Fibroblast of skin of right biceps (primary cell): ENCODE data around the gene ATP8B4.

Experiments used
- DNase-seq: peaks from one replicate; pipeline ENCODE4 v3.0.0-alpha.2; 2013

The ATP8B4 gene

DNA sequence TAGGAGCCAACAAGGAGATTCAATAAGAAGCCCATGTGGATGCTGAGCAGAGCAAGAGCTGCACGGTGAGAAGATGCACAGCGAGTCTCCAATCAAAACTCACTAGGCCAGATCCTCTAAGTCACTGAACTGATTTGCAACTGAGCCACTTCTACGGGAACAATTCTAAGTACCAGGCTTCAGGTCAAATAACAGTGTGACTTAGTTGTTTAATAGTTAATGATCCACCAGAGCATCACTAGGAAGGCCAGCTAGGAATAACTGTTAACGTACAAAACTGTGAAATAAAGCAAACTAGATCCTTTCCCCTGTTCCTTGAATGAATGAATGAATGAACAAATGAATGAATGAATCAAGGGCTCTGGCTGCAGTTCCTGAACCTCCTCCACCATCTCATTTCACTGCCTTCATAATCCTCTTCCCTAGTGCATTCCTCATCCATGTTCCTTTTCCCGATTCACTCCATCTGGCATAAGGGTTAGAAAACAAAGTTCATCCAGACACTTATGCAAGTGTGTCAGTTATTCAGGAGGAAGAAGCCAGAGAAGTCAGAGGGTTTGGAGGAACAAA is 59.7 kb downstream of the ATP8B4 start:
- DNase-seq = no peak

DNA sequence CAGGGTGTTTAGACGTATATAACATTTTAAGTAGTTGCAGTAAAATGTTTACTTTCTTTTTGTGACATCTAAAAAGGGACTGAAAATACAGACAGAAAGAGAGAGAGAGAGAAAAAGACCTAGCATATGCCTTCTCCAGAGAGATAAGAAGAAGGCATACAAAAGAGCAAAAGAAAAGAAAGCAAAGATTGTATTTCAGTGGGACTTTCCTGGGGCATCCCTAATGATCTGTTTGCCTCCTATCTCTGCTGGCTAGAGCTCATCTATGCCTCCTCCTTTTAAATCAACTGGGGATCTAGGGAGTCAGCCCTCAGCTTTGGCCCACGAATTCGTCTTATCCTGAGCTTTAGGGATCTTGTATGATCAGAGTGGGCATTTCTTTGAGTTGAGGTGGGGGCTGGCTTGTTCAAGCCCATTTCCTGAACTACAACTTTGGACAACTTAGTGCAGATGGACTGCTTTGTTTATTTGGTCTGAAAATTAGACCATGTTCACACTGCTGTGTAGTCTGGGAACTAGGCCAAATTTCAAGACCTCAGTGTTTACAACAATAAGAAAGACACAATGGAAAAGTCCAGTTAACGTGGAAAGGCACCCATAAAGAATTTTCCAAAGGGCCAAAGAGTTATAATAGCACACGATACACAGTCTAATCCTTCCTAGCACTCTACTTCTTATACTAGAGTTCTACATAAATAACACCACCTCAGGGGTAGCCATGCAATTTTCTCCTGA is 61.0 kb downstream of the ATP8B4 start:
- DNase-seq = no peak

DNA sequence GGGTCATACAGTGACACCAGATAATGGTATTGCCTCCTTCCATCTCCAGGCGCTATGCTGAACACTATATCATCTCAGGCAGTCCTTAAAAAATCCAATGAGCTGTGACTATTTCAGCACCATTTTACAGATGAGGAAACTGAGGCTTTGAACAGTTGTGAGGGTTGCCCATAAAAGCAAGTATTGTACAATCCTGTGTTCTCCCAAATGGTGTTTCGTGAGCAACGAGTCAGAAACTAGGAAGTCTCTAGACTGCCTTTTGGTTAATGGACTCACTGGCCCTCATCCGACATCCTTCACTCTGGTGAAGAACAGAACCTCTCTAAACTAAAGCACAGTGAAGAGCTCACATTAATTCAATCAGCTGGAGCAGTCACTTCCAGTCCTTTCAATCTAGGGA is 61.8 kb downstream of the ATP8B4 start:
- no peak for DNase-seq

DNA sequence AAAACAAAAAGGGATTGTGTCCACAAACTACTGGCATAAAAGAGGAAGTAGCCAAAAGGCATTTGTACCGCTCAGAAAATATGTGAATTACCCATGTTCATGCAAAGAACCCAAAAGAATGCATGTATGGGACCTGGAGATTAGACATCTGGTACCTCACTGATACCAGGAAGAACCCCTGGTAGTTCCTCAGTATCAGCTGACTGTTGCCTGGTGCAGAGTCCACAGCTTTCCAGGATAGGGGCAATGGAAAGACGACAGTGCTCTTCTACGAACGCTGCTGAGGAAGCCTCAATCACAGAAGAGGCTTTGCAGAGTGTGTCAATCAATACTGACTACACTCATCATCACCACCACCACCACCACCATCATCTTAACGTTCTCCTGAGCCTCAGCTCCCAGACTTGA is 63.3 kb downstream of the ATP8B4 start:
- DNase-seq = no peak

DNA sequence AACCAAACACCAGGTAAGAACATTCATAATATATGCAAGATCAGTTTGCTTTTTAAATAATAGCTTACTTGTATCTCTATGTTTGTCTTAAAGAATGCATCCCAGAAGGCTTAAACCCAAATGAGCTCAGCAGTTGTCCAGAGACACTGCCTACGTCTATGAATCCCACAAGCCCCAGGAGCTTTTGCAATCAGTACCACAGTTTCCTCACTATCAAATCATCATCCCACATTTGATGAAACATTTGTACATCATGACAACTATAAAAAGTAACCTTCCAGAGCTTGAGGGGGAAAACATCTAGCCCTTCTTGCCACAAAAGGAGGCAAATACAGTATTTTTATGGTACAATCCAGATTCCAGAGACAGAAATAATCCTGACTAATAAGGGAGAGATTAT is 63.7 kb downstream of the ATP8B4 start:
- peak; percentile 88 for DNase-seq

DNA sequence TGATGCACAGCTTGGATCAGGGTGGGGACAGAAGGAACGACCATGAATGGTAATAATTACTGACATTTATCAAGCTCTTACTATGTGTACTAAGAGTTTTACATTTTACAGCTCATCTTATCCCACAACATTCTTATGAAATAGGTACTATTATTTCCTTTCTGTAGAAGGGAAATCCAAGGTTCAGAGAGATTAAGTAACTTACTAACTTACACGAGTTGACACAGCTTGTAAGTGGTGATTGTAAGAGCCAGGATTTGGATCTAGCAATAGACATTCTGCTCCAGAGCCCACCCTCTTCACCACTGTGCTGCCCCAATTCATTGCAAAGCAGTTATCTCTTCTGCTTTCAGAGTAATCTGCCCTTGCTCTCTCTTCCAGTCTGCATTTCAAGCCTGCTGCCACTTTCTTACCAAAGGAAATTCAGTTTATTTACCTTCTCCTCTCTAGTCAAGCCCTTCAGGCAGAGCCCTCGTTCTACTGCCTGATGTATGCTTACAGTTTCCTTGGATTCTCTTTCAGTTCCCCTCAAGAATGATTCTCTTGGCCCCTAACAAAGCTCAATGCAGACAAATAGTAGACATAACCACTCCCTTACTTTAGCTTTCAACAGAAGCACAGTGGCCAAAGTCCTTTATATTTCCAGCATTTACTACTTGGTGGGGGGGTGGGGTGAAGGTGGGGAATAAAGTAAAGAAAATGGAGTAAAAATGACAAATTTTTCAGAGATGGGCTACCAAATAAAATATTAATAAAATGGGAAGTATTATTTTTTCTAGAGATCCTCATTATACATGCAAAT is 65.8 kb downstream of the ATP8B4 start:
- DNase-seq = no peak

DNA sequence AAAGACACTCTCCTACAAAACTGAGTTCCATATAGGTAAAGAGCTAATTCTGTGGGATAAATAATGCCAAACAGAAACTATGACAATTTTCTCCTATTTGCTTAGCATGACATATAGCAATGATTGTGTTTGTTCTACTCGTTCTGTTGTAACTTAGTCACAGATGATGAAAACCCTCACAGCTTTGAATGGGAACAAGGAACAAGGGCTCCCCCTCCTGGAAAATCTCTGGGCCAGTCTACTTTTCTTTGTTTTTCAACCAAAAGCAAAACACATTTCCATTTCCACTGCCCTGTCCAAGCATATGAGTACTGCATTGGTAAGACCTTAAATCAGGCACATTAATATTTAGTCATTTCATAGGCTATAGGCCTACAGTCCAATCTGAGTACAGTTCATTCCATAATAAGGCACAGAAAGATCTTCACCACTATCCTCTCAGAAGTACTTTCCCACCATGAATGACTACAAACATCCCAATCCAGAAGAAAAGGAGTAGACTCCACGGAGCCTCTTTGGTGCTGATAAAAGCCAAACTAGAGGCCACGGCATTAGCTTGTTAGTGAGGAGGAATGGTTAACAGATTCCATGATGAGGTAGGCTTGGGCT is 67.1 kb downstream of the ATP8B4 start:
- peak; percentile 85 for DNase-seq

DNA sequence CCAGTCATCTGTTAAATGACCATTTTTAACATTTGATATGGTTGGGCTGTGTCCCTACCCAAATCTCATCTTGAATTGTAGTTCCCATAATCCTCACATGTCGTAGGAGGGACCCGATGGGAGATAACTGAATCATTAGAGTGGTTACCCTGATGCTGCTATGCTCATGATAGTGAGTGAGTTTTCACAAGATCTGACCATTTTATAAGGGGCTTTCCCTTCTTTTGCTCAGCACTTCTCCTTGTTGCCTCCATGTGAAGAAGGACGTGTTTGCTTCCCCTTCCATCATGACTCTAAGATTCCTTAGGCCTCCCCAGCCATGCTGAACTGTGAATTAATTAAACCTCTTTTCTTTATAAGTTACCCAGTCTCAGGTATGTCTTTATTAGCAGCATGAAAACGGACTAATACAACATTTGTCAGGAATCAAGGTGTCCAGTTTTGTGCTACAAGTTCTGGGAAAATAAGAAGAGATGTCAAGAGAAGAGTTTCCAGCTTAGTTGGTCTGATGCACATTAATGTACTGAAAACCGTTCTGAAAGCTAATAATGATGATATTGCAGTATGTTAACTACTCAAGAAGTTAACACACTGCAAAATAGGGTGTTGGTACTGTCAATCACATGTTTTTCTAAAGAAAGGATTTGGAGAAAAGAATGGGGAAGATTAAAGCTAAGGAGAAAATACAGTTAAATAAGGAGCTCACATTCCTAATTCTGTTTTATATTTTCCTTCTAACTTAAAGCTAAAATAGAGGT is 67.9 kb downstream of the ATP8B4 start:
- no peak for DNase-seq

DNA sequence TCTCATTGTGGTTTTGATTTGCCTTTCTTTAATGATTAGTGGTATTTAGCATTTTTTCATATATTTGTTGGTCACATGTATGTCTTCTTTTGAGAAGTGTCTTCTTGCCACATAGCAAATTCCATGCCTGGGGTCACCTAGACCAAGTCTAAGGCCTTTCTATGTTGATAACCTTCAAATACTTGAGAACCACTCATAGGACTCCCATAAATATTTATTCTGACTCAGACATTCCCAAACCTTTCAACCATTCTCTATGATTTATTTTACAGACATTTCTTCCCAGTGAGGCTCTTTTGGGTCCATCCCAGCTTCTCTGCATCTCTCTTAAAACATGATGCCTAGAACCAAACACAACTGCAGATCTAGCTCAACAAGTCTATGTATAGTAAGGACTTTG is 69.2 kb downstream of the ATP8B4 start:
- peak; percentile 78 for DNase-seq

DNA sequence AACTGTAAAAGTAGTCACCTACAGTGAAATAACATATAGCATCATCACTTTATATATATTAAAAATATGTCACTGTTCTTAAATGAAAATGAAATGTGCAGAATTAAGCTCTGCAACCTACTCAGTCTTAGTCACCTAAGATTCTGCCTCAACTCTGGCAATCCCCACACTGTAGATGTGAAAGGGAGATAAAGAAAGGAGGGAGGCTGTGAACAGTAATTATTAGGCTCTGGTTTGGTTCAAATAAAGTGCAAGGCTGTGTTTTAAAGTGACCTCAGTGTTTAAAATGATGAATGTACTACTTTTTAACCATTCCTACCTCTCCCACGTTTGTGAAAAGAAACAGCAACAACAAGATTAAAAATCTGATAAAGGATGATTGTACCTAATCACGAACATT is 72.2 kb downstream of the ATP8B4 start:
- peak; percentile 43 for DNase-seq

DNA sequence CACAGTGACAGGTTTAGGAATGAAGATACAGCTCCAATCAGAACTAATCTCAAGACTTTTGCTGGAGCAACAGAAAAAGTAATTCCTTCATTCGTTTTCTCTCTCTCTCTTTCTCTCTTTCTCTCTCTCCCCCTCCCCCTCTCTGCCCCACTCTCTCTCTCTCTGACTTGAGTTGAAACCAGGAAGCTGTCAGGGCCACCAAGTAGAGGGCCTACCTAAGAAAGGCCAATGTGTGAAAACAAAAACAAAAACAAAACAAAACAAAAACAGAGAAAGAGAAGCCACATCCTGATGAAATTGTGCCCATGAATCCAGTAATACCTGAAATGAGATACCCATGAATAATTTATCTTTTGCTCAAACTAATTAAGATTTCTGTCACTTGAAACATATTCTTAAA is 72.9 kb downstream of the ATP8B4 start:
- DNase-seq = no peak

DNA sequence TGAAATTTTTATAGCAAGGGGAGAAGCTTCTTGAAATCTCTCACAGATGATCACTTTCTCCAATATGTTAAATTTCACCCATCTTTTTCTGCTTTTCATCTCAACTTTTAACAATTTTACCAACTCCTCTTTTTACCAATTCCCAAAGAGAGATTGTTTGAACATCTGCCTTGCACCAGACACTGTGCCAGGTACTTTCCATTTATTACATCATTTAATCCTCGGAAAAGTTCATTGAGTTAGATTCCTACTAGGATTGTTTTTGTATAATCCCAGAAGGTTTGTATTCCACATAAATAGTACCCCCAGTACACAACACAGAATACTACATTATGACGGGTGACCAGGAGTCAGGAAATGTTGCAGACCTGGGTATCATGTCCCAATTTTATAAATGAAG is 74.1 kb downstream of the ATP8B4 start:
- no peak for DNase-seq

DNA sequence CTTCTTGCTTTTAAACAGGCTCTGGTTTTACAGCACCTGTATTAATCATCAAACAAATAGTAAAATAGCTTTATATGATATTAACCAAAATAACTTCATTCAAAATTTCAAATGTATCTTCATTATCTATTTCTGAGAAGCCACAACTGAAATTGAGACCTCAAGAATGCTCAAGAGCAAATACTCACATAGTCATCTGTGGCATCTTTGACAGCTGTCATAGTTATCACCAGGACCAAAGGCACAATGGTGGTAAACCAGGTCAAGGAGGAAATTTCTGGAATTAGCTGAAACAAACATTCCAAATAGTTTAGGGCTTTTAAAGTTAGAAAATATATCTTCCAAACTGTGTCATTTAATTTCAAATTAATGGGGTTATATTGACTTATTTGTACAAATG is 74.6 kb downstream of the ATP8B4 start:
- no peak for DNase-seq

DNA sequence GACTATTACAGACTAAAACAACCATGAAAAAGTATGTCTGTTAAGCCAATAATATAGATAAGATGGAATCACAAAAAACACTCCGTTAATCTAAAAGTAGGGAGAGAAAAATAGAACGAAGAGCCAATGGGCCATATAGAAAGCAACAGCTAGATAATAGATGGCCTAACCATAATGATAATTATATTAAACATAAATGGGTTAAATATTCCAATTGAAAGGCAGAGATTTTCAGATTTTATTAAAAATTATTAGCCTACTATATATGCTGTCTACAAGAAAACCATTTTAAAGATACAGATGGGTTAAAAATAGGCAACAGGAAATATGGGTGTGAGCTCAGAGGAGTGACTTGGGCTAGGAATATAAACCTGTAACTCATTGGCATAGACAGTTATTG is 76.3 kb downstream of the ATP8B4 start:
- no peak for DNase-seq

DNA sequence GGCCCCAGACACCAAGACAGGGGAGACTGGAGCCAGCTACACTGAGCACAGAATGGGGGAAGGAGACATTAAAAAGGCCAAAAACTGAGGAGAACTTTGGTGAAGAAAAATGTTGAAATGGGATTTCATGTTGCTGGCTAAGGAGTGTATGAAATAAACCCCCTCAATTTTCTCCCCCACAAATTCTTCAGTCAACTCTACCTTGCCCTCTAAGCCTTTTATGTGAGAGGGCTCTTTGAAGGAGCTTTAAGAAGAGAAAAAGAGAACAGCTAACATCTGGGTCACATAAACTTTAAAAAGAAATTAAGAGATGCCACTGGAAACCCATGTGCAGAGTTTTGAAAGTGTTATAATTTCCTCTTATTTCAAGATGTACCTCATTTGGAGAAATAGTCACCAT is 88.6 kb downstream of the ATP8B4 start:
- DNase-seq = no peak

DNA sequence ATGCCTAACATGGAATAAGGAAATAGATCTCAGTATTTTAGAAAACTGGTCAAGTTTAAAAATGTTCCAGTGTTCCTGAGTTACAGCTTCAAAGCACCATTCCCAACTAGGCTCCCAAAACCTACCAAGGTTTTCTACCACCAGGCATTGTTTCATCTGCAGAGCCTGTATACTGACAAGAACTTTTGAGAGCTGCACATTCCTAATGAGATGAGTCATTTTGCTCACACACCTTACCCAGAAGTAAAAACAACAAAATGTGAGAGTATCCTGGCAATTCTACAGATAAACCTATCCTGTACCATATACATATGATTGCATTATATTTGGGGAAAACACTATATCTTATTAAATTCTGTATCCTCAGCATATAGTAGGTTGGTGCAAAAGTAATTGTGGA is 90.7 kb downstream of the ATP8B4 start:
- peak; percentile 7 for DNase-seq

DNA sequence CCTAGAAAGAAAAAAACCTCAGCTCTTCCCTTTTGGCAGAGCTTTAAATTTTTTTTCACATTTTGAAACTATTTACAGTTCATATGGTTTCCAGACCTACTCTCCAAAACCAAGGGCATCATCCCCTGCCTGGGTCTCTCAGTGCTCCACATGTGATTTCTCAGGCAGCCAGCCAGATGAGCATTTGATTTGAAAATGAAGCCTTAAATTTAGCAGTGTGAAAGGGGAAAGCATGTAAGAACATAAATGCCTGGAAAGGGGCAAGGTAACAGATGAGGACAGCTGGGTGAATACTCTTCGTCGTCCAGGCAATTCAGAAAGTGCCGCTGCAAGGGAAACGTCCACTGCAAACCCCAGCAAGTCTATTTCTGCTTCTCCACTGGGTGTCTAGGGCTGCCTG is 94.8 kb downstream of the ATP8B4 start:
- DNase-seq = peak; percentile 19

DNA sequence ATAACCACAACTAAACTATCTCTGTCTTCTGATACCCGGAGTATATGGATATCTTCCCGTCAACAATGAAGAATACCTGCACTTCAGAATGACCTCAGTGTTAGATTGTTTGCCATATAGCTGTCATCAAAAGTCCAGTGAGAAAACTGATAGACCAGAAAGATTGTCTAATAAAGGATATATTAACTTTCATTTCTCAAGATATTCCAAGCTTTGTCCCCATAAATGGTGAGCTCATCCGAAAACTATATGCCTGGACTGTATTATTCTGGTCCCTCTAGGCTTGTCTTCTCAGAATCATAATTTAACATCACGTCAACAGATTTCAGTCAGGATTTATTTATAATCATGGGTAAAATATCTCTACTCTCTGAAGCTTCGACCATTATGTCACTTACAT is 100.5 kb downstream of the ATP8B4 start:
- DNase-seq = peak; percentile 48

DNA sequence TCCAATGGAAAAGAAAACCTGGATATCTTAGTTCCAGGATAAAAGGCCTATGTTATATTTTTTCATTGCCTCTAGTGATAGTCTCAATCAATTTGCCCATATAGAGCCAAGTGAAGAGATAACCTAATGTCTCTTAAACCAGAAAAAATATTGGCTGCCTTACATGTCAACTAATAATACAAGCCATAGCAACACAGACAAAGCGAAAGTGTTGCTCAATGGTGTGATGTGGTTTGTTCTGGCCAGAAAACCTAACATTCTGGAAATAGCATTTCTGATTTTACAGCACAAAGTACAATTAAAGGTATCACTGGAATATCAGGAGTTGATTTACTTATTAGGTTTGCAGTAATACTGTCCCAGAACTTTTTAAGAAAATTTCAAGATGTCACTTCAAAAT is 101.5 kb downstream of the ATP8B4 start:
- peak; percentile 4 for DNase-seq

DNA sequence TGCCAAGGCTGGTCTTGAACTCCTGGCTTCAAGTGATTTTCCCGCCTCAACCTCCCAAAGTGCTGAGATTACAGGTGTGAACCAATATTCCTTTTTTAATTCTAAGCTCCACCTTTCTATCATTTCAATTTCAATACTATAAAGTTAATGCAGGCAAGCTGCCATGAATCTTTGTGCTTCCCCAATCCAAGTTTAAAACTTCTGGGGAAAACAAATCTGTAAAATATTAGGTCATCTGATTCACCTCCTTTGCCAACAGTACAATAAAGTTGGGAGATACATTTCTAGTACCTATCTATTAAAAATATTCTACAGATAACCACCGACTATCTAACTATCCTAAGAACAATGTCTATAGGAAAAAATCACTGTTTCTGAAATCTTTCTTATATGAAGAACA is 102.1 kb downstream of the ATP8B4 start:
- no peak for DNase-seq

DNA sequence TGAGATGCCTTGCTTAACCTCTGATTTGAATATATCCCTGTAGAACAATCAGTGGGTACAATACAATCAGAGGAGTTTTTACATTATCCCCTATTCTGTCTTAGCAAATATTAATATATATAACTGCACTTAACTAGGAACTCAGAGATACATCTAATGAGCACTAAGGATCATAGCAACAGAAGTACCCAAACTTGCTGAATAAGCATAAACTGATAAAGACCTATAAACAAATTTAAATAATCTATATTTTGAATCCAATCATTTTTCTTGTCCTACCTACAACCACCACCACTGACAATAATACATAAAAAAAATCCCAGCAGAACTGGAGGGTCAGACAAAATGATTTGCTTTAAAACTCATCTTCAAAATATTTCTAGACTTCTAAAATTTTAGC is 106.2 kb downstream of the ATP8B4 start:
- DNase-seq = no peak

DNA sequence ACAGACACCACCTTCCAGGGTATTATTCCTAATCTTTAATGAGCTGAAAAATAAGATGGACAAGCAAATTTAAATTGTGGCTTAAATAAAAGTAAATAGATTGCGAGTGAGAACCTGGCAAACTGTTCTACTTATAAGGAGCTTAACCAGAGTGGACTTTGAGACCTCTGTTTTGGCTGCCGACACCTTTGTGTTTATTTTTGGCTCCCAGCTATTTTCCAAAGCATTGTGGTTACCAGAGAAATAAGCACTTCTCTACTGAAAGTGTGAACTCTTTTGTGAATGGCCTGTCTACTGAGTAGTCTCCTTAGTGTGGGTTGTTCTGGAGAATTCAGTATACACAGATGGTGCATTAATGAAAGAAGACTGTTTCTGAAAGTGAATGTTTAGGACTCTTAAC is 109.4 kb downstream of the ATP8B4 start:
- no peak for DNase-seq

DNA sequence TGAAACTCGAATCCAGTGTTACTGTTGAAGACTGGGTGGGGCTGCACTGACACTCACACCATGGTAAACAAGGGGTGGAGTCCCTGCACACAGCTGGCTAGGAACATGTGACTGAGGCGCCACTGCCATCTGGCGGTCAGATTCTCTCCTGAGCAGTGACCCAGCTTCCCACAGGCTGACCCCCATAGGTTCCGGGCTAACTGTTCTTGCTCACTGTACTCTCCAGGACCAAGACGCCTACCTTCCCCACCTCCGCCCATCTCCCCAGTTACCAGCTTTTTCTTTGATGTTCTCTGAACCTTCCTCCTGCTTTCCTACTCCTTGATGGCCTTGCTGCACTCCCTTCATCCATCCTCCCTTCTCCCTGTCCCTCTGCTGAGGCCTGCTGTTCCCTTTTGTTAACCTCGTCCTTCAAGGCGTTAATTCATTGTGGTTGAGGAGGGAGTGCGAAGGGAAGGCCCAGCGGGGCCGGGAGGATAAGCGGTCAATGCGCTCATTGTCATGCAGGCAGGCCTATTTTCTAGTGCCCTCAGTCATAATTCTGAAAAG is 115.2 kb downstream of the ATP8B4 start:
- DNase-seq = peak; percentile 82
